ENCODE measurements around the gene TMCO4.
A peak's percentile ranks its signal among the peaks of the same experiment; 100 is the strongest.
"Not testable (repeated sequence)": the region's sequence is repeated elsewhere in the genome, so short reads cannot be mapped to it uniquely, and the experiment has no call there.

TMCO4 gene

GRCh38 chr1:19812875-19813642, 13.3 kb upstream of the TMCO4 start:
- no peak for DNase-seq

- peak; percentile 30 for DNase-seq
These were observed 11.6 kb upstream of the TMCO4 start for GRCh38 chr1:19811206-19811851.

GRCh38 chr1:19809044-19809750, 9.5 kb upstream of the TMCO4 start:
- DNase-seq: no peak

- DNase-seq: no peak
These were observed 8.6 kb upstream of the TMCO4 start for GRCh38 chr1:19808351-19808750.

GRCh38 chr1:19804831-19805251, 5.1 kb upstream of the TMCO4 start:
- no peak for DNase-seq

GRCh38 chr1:19802269-19802668, 2.6 kb upstream of the TMCO4 start:
- DNase-seq: no peak

- DNase-seq: peak; percentile 35
These were observed 524 bp upstream of the TMCO4 start for GRCh38 chr1:19800076-19800804.

- no peak for DNase-seq
These were observed 1.1 kb downstream of the TMCO4 start for GRCh38 chr1:19798486-19799229.

GRCh38 chr1:19797827-19798226, 1.9 kb downstream of the TMCO4 start:
- no peak for DNase-seq

GRCh38 chr1:19794583-19794982, 5.1 kb downstream of the TMCO4 start:
- no peak for DNase-seq

- DNase-seq: no peak
These were observed 6.2 kb downstream of the TMCO4 start for GRCh38 chr1:19793360-19794046.

GRCh38 chr1:19792237-19793002, 7.3 kb downstream of the TMCO4 start:
- DNase-seq: no peak

- DNase-seq: not testable (repeated sequence)
These were observed 9.4 kb downstream of the TMCO4 start for GRCh38 chr1:19790061-19790975.

GRCh38 chr1:19786988-19787423, 12.7 kb downstream of the TMCO4 start:
- no peak for DNase-seq

- no peak for DNase-seq
These were observed 14.1 kb downstream of the TMCO4 start for GRCh38 chr1:19785660-19786059.

- DNase-seq: no peak
These were observed 19.3 kb downstream of the TMCO4 start for GRCh38 chr1:19780267-19780877.

GRCh38 chr1:19776933-19777332, 22.8 kb downstream of the TMCO4 start:
- DNase-seq: no peak

- no peak for DNase-seq
These were observed 23.4 kb downstream of the TMCO4 start for GRCh38 chr1:19776287-19776686.

GRCh38 chr1:19775831-19776230, 23.9 kb downstream of the TMCO4 start:
- no peak for DNase-seq

Data from activated gamma-delta T cell treated with Interleukin-2 at 50 U/mL for 16 hours (primary cell).